Chondrocyte (in vitro differentiated cells): ENCODE data around the gene ASTN1. TPM values are rescaled to one million over a fixed set of nuclear protein-coding genes. Genes with fewer than 3 reads are reported as not detected.

ENCODE experiments used
- DNase-seq: peaks from one replicate; pipeline ENCODE4 v3.0.0; 2021; ENCODE audit warnings: mixed read lengths, low spot score
- H3K27ac Mint-ChIP-seq: one replicate; pipeline ENCODE4 v1.8.0; 2021; ENCODE audit warnings: mild to moderate bottlenecking, moderate library complexity, mixed read lengths; ENCODE audit not compliant: unreplicated experiment
- H3K27me3 Mint-ChIP-seq: 2 replicates; pipeline ENCODE4 v1.8.0; 2021; ENCODE audit warnings: low read depth, mixed read lengths
- H3K36me3 Mint-ChIP-seq: 2 replicates; pipeline ENCODE4 v1.8.0; 2021; ENCODE audit warnings: low read depth, mixed read lengths
- H3K4me1 Mint-ChIP-seq: 2 replicates; pipeline ENCODE4 v1.8.0; 2021; ENCODE audit warnings: low read depth, mild to moderate bottlenecking, mixed read lengths
- H3K4me3 Mint-ChIP-seq: one replicate; pipeline ENCODE4 v1.8.0; 2021; ENCODE audit warnings: mild to moderate bottlenecking, moderate library complexity, mixed read lengths; ENCODE audit not compliant: unreplicated experiment
- H3K9me3 Mint-ChIP-seq: 2 replicates; pipeline ENCODE4 v1.8.0; 2021; ENCODE audit warnings: low read depth, mixed read lengths
- CTCF ChIP-seq: fragments of 200-600 bp; sonication (generic); IDR thresholded peaks from 2 replicates; pipeline ENCODE4 v1.5.0; 2021; ENCODE audit warnings: antibody characterized with exemption, mild to moderate bottlenecking, moderate library complexity
- total RNA-seq: library from RNA; stranded (reverse); gene quantifications from 3 replicates; pipeline ENCODE4 v1.2.1, GENCODE V29; 2021

The ASTN1 gene
- total RNA-seq, 1 donor from 2014 or later, result not detected

- TF ChIP-seq CTCF, result no peak
- no peak for DNase-seq
- no peak overlapping the region for H3K27ac Mint-ChIP-seq
- no peaks in the 10 kb centered on the region for H3K36me3 Mint-ChIP-seq
- H3K27me3 Mint-ChIP-seq, result peaks cover 10% of the 10 kb centered on the region
- H3K9me3 Mint-ChIP-seq, result peaks cover 6% of the 10 kb centered on the region
- H3K4me1 Mint-ChIP-seq, result no peaks in the 10 kb centered on the region
- no peak overlapping the region for H3K4me3 Mint-ChIP-seq
These were observed 226.1 kb downstream of the ASTN1 start for GRCh38 chr1:176938375-176938774.

DNA sequence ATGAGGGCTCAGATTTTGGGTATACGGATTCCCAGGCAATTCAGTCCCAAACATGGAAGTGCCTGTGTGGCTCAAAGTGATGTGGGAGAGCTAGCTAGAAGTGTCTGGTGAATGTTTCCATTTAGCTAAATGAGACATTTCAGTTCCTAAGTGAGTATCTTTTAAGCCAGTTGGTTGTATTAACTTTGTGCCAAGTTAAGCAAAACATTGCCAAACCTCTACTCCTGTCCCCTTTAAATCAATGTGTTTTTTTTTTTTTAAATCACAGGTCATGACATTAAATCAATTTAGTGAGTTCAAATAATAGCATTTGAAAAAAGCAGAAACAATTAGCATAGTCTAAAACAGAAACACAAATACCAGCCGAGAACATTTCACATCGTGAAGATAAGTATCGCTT, 230.1 kb downstream of the ASTN1 start:
- no peak for DNase-seq
- Mint-ChIP-seq H3K9me3 (peaks cover 4% of the 10 kb centered on the region), H3K27ac (no peak overlapping the region), H3K36me3 (no peaks in the 10 kb centered on the region), H3K27me3 (peaks cover 11% of the 10 kb centered on the region), H3K4me1 (no peaks in the 10 kb centered on the region), H3K4me3 (no peak overlapping the region)
- TF ChIP-seq CTCF, result no peak

DNA sequence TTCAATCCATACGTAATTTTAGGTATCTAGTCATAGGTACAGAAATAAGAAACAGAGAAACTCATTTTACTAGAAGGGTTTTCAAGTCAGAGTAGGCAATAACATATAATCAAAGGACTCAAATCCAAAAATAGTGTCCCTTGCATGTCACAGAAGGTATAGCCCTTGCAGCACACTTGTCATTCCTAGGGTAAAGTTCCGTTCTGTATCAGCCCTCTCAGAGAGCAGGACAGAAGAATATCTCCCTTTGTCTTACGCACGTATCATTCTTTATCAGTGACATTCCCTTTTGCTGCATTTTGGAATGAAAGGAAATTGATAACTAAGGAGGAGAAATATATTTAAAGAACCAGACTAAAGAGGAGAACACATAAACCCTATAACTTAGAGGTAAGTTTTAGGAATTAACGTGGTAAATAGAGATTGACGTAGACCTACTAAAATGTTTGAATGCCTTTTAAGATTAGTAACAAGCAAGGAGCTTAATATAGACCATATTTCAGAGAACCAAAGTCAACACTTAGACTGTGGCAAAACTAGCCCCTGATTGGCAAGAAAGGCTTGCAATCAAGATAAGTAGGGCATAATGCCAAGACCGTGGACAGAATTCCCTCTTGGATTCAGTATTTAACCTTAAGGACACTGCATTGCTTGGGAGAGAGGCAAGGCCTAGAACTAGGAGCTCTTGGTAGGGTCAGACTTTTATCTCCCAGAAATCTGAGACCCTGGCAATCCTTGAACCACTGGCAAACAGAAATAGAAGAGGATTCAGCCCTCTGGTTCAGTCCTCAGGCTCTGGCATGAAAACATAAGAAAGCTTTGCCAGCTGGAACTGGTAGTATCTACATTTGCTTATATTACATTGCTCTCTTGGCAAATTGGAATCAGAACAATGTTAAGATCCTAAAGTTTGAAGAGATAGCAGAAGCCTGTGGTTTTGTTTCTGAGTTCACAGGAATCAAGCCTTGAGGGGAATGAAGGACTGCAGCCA, 232.1 kb downstream of the ASTN1 start:
- no peak for TF ChIP-seq CTCF
- no peaks in the 10 kb centered on the region for H3K4me1 Mint-ChIP-seq
- H3K36me3 Mint-ChIP-seq, result no peaks in the 10 kb centered on the region
- no peak overlapping the region for H3K27ac Mint-ChIP-seq
- peaks cover 12% of the 10 kb centered on the region for H3K27me3 Mint-ChIP-seq
- peaks cover 5% of the 10 kb centered on the region for H3K9me3 Mint-ChIP-seq
- DNase-seq, result no peak
- no peak overlapping the region for H3K4me3 Mint-ChIP-seq

DNA sequence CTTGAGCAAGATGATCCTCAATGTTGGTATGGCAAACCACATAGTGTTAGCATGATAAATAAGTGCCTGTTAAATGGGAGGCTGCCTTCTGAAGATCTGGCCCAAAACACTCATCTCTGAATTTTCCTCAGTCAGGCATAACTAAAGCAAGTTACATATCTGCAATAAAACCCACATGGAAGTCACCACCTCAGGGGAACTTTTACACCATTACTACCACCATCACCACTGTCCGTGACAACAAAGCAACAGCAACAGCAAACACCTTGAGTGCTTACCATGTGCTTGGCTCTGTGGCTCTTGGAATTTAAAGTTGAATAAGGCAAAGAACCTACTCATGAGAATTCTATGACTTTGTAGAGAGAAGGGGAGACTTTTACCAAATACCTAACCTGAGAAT, 233.0 kb downstream of the ASTN1 start:
- H3K27me3 Mint-ChIP-seq, result peaks cover 15% of the 10 kb centered on the region
- no peak overlapping the region for H3K27ac Mint-ChIP-seq
- no peak for TF ChIP-seq CTCF
- DNase-seq, result no peak
- H3K4me3 Mint-ChIP-seq, result no peak overlapping the region
- H3K36me3 Mint-ChIP-seq, result no peaks in the 10 kb centered on the region
- no peaks in the 10 kb centered on the region for H3K4me1 Mint-ChIP-seq
- H3K9me3 Mint-ChIP-seq, result peaks cover 5% of the 10 kb centered on the region

DNA sequence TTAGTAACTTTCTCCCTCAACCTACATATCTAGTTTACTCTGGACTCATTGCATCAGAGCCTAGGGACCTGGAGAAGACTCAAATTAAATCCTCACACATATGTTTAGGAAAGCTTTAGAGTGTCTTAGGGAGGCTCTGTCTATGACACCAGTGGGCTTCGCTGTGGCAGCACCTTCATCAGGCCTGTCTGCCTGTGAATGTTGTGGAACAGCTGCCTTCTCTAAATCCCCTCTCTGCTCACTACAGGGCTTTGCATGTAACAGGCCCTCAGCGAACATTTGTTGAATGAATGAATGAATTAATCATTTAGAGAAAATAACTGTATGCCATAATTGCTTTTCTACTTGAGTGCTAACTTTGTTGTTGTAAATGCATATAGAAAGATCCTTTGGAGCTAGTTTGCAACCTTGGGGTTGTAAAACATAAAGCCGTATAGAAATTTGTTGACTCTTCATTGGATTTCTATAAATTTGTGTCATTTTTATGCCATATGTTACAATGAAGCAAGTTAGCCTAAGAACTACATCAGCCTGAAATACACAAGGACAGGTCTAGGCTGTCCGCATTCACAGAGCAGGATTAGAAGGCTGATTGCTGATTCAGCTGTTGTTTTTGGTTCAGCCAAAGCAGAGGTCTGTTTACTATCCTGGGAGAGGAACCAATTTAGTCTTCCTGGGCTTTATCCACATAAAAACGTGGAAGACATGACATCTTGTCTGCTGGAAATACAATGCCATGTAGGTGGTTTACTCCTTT, 238.0 kb downstream of the ASTN1 start:
- Mint-ChIP-seq H3K27ac (no peak overlapping the region), H3K27me3 (peaks cover 12% of the 10 kb centered on the region), H3K4me1 (no peaks in the 10 kb centered on the region), H3K36me3 (no peaks in the 10 kb centered on the region), H3K9me3 (peaks cover 3% of the 10 kb centered on the region), H3K4me3 (no peak overlapping the region)
- no peak for DNase-seq
- no peak for TF ChIP-seq CTCF
